ENCODE data around the gene ARID3A.

ARID3A gene

DNA sequence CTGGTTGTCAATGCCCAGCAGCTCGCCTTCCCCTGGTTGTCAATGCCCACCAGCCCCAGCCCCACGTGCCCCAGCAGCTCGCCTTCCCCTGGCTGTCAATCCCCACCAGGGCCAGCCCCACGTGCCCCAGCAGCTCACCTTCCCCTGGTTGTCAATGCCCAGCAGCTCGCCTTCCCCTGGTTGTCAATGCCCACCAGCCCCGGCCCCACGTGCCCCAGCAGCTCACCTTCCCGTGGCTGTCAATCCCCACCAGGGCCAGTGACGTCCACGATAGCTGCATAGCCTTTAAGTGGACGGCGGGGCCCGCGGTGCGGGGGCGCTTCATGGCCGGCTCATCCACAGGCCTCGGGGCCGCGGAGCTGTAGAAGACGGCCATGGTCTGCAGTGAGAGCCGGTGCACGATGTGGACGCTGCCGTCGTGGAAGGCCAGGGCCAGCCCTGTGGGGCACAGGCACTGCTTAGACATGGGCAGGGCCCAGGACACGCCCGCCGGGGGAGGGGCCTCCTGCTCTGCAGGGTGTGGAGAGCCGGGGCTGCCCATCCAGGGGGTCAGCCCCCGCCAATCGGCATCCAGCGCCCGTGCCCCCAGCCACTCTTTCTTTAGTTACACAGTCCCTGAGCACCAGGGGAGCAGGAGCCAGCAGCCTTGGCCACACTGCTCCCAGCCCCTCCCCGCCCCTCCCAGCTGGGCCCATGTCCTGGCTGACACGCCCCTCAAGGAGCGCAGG, 46.0 kb upstream of the ARID3A start:
- no peaks in the 10 kb centered on the region for H3K27me3 ChIP-seq (ENCODE audit: insufficient read depth, low read depth)

DNA sequence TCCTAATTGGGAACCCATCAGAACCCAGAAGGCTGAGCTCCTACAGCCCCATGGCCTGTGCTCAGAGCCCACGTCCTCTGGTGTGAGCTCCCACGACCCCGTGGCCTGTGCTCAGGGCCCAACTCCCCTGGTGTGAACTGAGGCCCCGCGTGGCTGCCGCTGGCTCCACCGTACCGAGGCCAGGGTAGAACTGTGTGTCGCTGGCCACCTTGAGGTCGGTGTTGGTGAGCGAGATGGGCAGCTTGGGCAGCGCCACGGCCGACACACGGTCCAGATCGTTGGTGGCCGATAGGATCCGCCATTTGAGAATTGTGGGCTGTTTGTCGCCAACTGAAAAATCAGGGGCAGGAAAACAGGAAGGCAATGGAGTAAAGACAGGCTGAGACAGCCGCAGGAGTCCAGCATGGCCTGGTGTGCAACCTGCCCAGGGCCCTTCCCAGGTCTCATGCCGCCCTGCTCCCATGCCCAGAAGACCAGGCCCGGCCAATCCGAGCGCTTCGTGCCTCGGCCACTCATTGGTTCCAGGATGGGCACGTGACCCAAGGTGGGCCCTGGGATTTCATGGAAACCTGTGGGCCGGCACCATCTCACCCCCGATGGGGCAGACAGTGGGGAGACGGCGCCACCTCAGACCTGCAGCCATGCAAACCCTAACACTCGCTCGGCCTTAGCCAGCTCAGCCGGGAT, 44.3 kb upstream of the ARID3A start:
- no peak overlapping the region for H3K4me3 ChIP-seq (IDR thresholded peaks at IDR 0.05; ENCODE audit: insufficient read depth, low read depth, low read length)
- no peaks in the 10 kb centered on the region for H4K20me1 ChIP-seq (ENCODE audit: insufficient read depth)
- H2AFZ ChIP-seq (ENCODE audit: low read depth), result no peak overlapping the region
- no peaks in the 10 kb centered on the region for H3K79me2 ChIP-seq (ENCODE audit: insufficient read depth, low read depth)
- no peak overlapping the region for H3K27ac ChIP-seq
- H3K9ac ChIP-seq, result no peak overlapping the region
- no peak overlapping the region for H3K4me2 ChIP-seq
- no peaks in the 10 kb centered on the region for H3K4me1 ChIP-seq (ENCODE audit: low read depth, poor library complexity, severe bottlenecking)
- H3K36me3 ChIP-seq (ENCODE audit: insufficient read depth), result no peaks in the 10 kb centered on the region
- TF ChIP-seq, protein P1, sequence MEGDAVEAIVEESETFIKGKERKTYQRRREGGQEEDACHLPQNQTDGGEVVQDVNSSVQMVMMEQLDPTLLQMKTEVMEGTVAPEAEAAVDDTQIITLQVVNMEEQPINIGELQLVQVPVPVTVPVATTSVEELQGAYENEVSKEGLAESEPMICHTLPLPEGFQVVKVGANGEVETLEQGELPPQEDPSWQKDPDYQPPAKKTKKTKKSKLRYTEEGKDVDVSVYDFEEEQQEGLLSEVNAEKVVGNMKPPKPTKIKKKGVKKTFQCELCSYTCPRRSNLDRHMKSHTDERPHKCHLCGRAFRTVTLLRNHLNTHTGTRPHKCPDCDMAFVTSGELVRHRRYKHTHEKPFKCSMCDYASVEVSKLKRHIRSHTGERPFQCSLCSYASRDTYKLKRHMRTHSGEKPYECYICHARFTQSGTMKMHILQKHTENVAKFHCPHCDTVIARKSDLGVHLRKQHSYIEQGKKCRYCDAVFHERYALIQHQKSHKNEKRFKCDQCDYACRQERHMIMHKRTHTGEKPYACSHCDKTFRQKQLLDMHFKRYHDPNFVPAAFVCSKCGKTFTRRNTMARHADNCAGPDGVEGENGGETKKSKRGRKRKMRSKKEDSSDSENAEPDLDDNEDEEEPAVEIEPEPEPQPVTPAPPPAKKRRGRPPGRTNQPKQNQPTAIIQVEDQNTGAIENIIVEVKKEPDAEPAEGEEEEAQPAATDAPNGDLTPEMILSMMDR (conservative IDR thresholded peaks at IDR 0.05; ENCODE audit: low read depth, low read length), result no peak
- H3K27me3 ChIP-seq (ENCODE audit: insufficient read depth, low read depth), result no peaks in the 10 kb centered on the region

More for the DNA sequence above, 46.0 kb upstream of the ARID3A start:
- H3K36me3 ChIP-seq (ENCODE audit: insufficient read depth), result no peaks in the 10 kb centered on the region
- no peak overlapping the region for H3K4me2 ChIP-seq
- no peak overlapping the region for H2AFZ ChIP-seq (ENCODE audit: low read depth)
- H3K4me3 ChIP-seq (IDR thresholded peaks at IDR 0.05; ENCODE audit: insufficient read depth, low read depth, low read length), result no peak overlapping the region
- TF ChIP-seq, protein P1 (conservative IDR thresholded peaks at IDR 0.05; ENCODE audit: low read depth, low read length), result no peak
- no peaks in the 10 kb centered on the region for H3K4me1 ChIP-seq (ENCODE audit: low read depth, poor library complexity, severe bottlenecking)
- H3K9ac ChIP-seq, result no peak overlapping the region
- no peak overlapping the region for H3K27ac ChIP-seq
- H4K20me1 ChIP-seq (ENCODE audit: insufficient read depth), result no peaks in the 10 kb centered on the region
- no peaks in the 10 kb centered on the region for H3K79me2 ChIP-seq (ENCODE audit: insufficient read depth, low read depth)

DNA sequence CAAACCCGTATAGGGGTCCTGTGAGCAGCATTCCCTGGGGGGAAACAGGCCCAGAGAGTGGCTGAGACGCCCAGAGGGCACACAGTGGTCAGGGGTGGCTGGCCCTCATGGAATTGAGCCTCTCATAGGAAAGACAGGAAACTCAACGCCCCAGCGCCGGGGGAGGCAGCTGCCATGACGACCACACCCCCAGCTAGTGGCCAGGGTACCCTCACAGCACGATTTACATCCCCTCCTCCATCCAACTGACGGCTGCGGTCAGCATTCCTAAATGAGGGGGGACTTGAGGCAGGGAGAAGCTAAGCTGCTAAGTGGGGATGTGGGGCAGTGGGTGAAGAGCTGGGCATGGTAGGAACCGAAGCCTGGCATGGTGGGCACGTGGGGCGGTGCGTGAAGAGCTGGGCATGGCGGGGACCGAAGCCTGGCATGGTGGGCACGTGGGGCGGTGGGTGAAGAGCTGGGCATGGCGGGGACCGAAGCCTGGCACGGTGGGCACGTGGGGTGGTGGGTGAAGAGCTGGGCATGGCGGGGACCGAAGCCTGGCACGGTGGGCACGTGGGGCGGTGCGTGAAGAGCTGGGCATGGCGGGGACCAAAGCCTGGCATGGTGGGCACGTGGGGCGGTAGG, 42.9 kb upstream of the ARID3A start:
- Histone ChIP-seq H3K4me3 (IDR thresholded peaks at IDR 0.05; ENCODE audit: insufficient read depth, low read depth, low read length) (no peak overlapping the region), H3K9ac (no peak overlapping the region), H3K36me3 (ENCODE audit: insufficient read depth) (no peaks in the 10 kb centered on the region), H3K4me2 (no peak overlapping the region), H3K27ac (no peak overlapping the region), H3K79me2 (ENCODE audit: insufficient read depth, low read depth) (no peaks in the 10 kb centered on the region), H3K27me3 (ENCODE audit: insufficient read depth, low read depth) (no peaks in the 10 kb centered on the region), H2AFZ (ENCODE audit: low read depth) (no peak overlapping the region), H3K4me1 (ENCODE audit: low read depth, poor library complexity, severe bottlenecking) (no peaks in the 10 kb centered on the region), H4K20me1 (ENCODE audit: insufficient read depth) (no peaks in the 10 kb centered on the region)
- TF ChIP-seq, protein P1 (conservative IDR thresholded peaks at IDR 0.05; ENCODE audit: low read depth, low read length), result no peak

DNA sequence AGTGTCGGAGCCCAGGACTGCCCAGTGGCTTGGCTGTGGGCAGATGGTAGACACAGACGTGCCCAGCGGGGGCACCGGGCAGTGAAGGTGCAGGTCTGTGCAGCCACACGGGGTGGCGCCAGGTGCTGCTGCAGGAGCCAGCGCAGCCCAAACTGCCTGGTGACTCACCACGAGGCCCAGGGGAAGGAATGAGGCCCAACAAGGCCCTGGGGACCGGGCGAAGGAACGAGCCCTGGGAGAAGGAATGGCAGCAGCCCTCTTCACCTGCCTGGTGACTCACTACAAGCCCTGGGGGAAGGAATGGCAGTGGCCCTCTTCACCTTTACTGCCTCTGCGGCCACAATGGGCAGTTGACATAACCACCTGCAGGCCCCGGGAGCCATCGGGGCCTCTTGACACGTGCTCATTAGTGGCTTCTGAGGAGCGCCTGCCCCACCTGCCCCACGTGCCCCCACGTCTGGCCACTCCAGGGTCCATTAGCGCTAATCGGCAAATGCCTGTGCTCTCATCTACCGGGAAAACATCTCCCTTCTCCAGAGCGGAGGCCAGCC, 42.1 kb upstream of the ARID3A start:
- Histone ChIP-seq H3K4me2 (no peak overlapping the region), H3K36me3 (ENCODE audit: insufficient read depth) (no peaks in the 10 kb centered on the region), H3K4me3 (IDR thresholded peaks at IDR 0.05; ENCODE audit: insufficient read depth, low read depth, low read length) (no peak overlapping the region), H3K27ac (no peak overlapping the region), H3K4me1 (ENCODE audit: low read depth, poor library complexity, severe bottlenecking) (no peaks in the 10 kb centered on the region), H3K79me2 (ENCODE audit: insufficient read depth, low read depth) (no peaks in the 10 kb centered on the region), H4K20me1 (ENCODE audit: insufficient read depth) (no peaks in the 10 kb centered on the region), H2AFZ (ENCODE audit: low read depth) (no peak overlapping the region), H3K27me3 (ENCODE audit: insufficient read depth, low read depth) (no peaks in the 10 kb centered on the region), H3K9ac (no peak overlapping the region)
- TF ChIP-seq, protein P1 (conservative IDR thresholded peaks at IDR 0.05; ENCODE audit: low read depth, low read length), result no peak

All from KMS-11 (cell line).